CD4-positive, alpha-beta T cell treated with Interferon gamma for 1 hour (primary cell): ENCODE measurements around the gene KCNC4.
A peak's percentile ranks its signal among the peaks of the same experiment; 100 is the strongest.

Experiments
- DNase-seq: peaks from one replicate; pipeline ENCODE4 v3.0.0-alpha.2; 2020

KCNC4 gene

GRCh38 chr1:110189181-110189580 lies 20.9 kb upstream of the KCNC4 start:
- DNase-seq: no peak

GRCh38 chr1:110190282-110190929 lies 19.7 kb upstream of the KCNC4 start:
- DNase-seq: no peak

- no peak for DNase-seq
Observed at GRCh38 chr1:110192541-110192940, 17.6 kb upstream of the KCNC4 start.

GRCh38 chr1:110195196-110195595 lies 14.9 kb upstream of the KCNC4 start:
- no peak for DNase-seq

- peak; percentile 53 for DNase-seq
Observed at GRCh38 chr1:110196917-110197765, 13.0 kb upstream of the KCNC4 start.

- no peak for DNase-seq
Observed at GRCh38 chr1:110197905-110198629, 12.0 kb upstream of the KCNC4 start.

- DNase-seq: no peak
Observed at GRCh38 chr1:110198746-110199145, 11.4 kb upstream of the KCNC4 start.

GRCh38 chr1:110200190-110200589 lies 9.9 kb upstream of the KCNC4 start:
- DNase-seq: no peak

- no peak for DNase-seq
Observed at GRCh38 chr1:110200666-110201065, 9.4 kb upstream of the KCNC4 start.

- DNase-seq: no peak
Observed at GRCh38 chr1:110201157-110201825, 8.8 kb upstream of the KCNC4 start.

GRCh38 chr1:110203021-110203661 lies 7.0 kb upstream of the KCNC4 start:
- peak; percentile 50 for DNase-seq

- DNase-seq: no peak
Observed at GRCh38 chr1:110205156-110205555, 5.0 kb upstream of the KCNC4 start.

- no peak for DNase-seq
Observed at GRCh38 chr1:110205591-110206155, 4.4 kb upstream of the KCNC4 start.

GRCh38 chr1:110206261-110206920 lies 3.7 kb upstream of the KCNC4 start:
- no peak for DNase-seq

- peak; percentile 74 for DNase-seq
Observed at GRCh38 chr1:110207831-110208230, 2.3 kb upstream of the KCNC4 start.

- no peak for DNase-seq
Observed at GRCh38 chr1:110208916-110209645, 1.0 kb upstream of the KCNC4 start.

- DNase-seq: peak; percentile 54
Observed at GRCh38 chr1:110210604-110211495, 736 bp downstream of the KCNC4 start.

- DNase-seq: peak; percentile 47
Observed at GRCh38 chr1:110211496-110212168, 1.5 kb downstream of the KCNC4 start.
